Muscle layer of colon (tissue), 2 donors: ENCODE measurements around the gene AMOTL2.

Experiments used
- H3K27ac ChIP-seq: one replicate; pipeline ENCODE4 v1.7.0; 2013; ENCODE audit warnings: low read depth, mild to moderate bottlenecking, low read length, moderate library complexity
- H3K27me3 ChIP-seq, 2 donors: one replicate each; pipeline ENCODE4 v1.7.0; 2013; ENCODE audit warnings: low read length in 2 of 2, mild to moderate bottlenecking in 2 of 2; ENCODE audit not compliant: insufficient read depth in 2 of 2, control insufficient read depth in 1 of 2
- H3K36me3 ChIP-seq: one replicate; pipeline ENCODE4 v1.7.0; 2013; ENCODE audit warnings: mild to moderate bottlenecking, low read length; ENCODE audit not compliant: insufficient read depth
- H3K4me1 ChIP-seq: one replicate; pipeline ENCODE4 v1.7.0; 2013; ENCODE audit warnings: mild to moderate bottlenecking, low read length; ENCODE audit not compliant: insufficient read depth
- H3K4me3 ChIP-seq, 2 donors: one replicate each; pipeline ENCODE4 v1.7.0; 2013; ENCODE audit warnings: low read length in 2 of 2, low read depth in 1 of 2, mild to moderate bottlenecking in 1 of 2, moderate library complexity in 1 of 2
- H3K9ac ChIP-seq: one replicate; pipeline ENCODE4 v1.7.0; 2013; ENCODE audit warnings: low read length
- H3K9me3 ChIP-seq: one replicate; pipeline ENCODE4 v1.7.0; 2013; ENCODE audit warnings: mild to moderate bottlenecking, low read length
- donor health status: abdominal sarcoma.
- donor health status: Adenocarcinoma of cecum.

The AMOTL2 gene

GRCh38 chr3:134315286-134316106, 58.8 kb downstream of the AMOTL2 start:
- Histone ChIP-seq H3K36me3 (no peaks in the 10 kb centered on the region), H3K4me1 (peaks cover 41% of the 10 kb centered on the region), H3K9ac (no peak overlapping the region), H3K4me3 (no peak overlapping the region), H3K27me3 (no peaks in the 10 kb centered on the region), H3K27ac (peak overlapping the region; percentile 0), H3K9me3 (no peaks in the 10 kb centered on the region)

GRCh38 chr3:134314588-134315285, 59.5 kb downstream of the AMOTL2 start:
- Histone ChIP-seq H3K27me3 (no peaks in the 10 kb centered on the region), H3K4me1 (peaks cover 41% of the 10 kb centered on the region), H3K9ac (no peak overlapping the region), H3K9me3 (no peaks in the 10 kb centered on the region), H3K36me3 (no peaks in the 10 kb centered on the region), H3K4me3 (peak overlapping the region in 1 of 2 donors; percentile 69), H3K27ac (no peak overlapping the region)

- peak overlapping the region; percentile 77 for H3K9ac ChIP-seq
- no peaks in the 10 kb centered on the region for H3K9me3 ChIP-seq
- H3K36me3 ChIP-seq, result no peaks in the 10 kb centered on the region
- H3K4me3 ChIP-seq, result peak overlapping the region; percentile 55 to 69
- H3K27me3 ChIP-seq, result no peaks in the 10 kb centered on the region
- H3K27ac ChIP-seq, result peak overlapping the region; percentile 79
- peaks cover 44% of the 10 kb centered on the region for H3K4me1 ChIP-seq
These were observed 60.2 kb downstream of the AMOTL2 start for GRCh38 chr3:134313847-134314587.

GRCh38 chr3:134312873-134313846, 61.1 kb downstream of the AMOTL2 start:
- H3K36me3 ChIP-seq, result no peaks in the 10 kb centered on the region
- H3K4me3 ChIP-seq, result peak overlapping the region; percentile 55 to 69
- peaks cover 52% of the 10 kb centered on the region for H3K4me1 ChIP-seq
- H3K27me3 ChIP-seq, result no peaks in the 10 kb centered on the region
- no peaks in the 10 kb centered on the region for H3K9me3 ChIP-seq
- peak overlapping the region; percentile 79 for H3K27ac ChIP-seq
- peak overlapping the region; percentile 77 for H3K9ac ChIP-seq

- H3K4me1 ChIP-seq, result peaks cover 55% of the 10 kb centered on the region
- H3K4me3 ChIP-seq, result peak overlapping the region in 1 of 2 donors; percentile 38
- H3K9ac ChIP-seq, result no peak overlapping the region
These were observed 62.0 kb downstream of the AMOTL2 start for GRCh38 chr3:134312072-134312872.

GRCh38 chr3:134311693-134312071, 62.6 kb downstream of the AMOTL2 start:
- H3K9ac ChIP-seq, result no peak overlapping the region
- no peaks in the 10 kb centered on the region for H3K36me3 ChIP-seq
- H3K4me3 ChIP-seq, result no peak overlapping the region
- H3K9me3 ChIP-seq, result no peaks in the 10 kb centered on the region
- peaks cover 55% of the 10 kb centered on the region for H3K4me1 ChIP-seq
- H3K27me3 ChIP-seq, result no peaks in the 10 kb centered on the region
- peak overlapping the region; percentile 59 for H3K27ac ChIP-seq

More at GRCh38 chr3:134312072-134312872, 62.0 kb downstream of the AMOTL2 start:
- Histone ChIP-seq H3K36me3 (no peaks in the 10 kb centered on the region), H3K9me3 (no peaks in the 10 kb centered on the region), H3K27me3 (no peaks in the 10 kb centered on the region), H3K27ac (peak overlapping the region; percentile 79)

GRCh38 chr3:134311265-134311664, 63.0 kb downstream of the AMOTL2 start:
- Histone ChIP-seq H3K4me3 (no peak overlapping the region), H3K9me3 (no peaks in the 10 kb centered on the region), H3K4me1 (peaks cover 55% of the 10 kb centered on the region), H3K36me3 (no peaks in the 10 kb centered on the region), H3K9ac (no peak overlapping the region), H3K27me3 (no peaks in the 10 kb centered on the region), H3K27ac (peak overlapping the region; percentile 59)

GRCh38 chr3:134309987-134310700, 64.1 kb downstream of the AMOTL2 start:
- no peaks in the 10 kb centered on the region for H3K9me3 ChIP-seq
- H3K9ac ChIP-seq, result no peak overlapping the region
- peak overlapping the region; percentile 12 for H3K27ac ChIP-seq
- peaks cover 48% of the 10 kb centered on the region for H3K4me1 ChIP-seq
- H3K27me3 ChIP-seq, result no peaks in the 10 kb centered on the region
- no peaks in the 10 kb centered on the region for H3K36me3 ChIP-seq
- no peak overlapping the region for H3K4me3 ChIP-seq

- Histone ChIP-seq H3K9me3 (no peaks in the 10 kb centered on the region), H3K4me3 (no peak overlapping the region), H3K4me1 (peaks cover 31% of the 10 kb centered on the region), H3K36me3 (no peaks in the 10 kb centered on the region), H3K9ac (no peak overlapping the region), H3K27ac (peak overlapping the region; percentile 35), H3K27me3 (no peaks in the 10 kb centered on the region)
These were observed 65.8 kb downstream of the AMOTL2 start for GRCh38 chr3:134308350-134308891.
